GM21367 (cell line): ENCODE results near the gene RBM12.

Experiments
- ATAC-seq: cut with Tn5 transposase; IDR thresholded peaks from one replicate; pipeline ENCODE4 v1.9.1; 2021; ENCODE audit not compliant: unreplicated experiment

Gene RBM12

GRCh38 chr20:35626386-35627001 is 38.2 kb downstream of the RBM12 start:
- ATAC-seq = no peak

GRCh38 chr20:35625584-35626385 is 38.9 kb downstream of the RBM12 start:
- ATAC-seq = no peak

- ATAC-seq = no peak
These were observed 43.1 kb downstream of the RBM12 start for GRCh38 chr20:35621560-35621946.

GRCh38 chr20:35620818-35621559 is 43.7 kb downstream of the RBM12 start:
- ATAC-seq = no peak

- ATAC-seq = peak; percentile 29
These were observed 45.3 kb downstream of the RBM12 start for GRCh38 chr20:35619196-35620095.

GRCh38 chr20:35618263-35619131 is 46.2 kb downstream of the RBM12 start:
- ATAC-seq = no peak

- ATAC-seq = no peak
These were observed 47.1 kb downstream of the RBM12 start for GRCh38 chr20:35617397-35618262.

GRCh38 chr20:35616465-35617396 is 48.0 kb downstream of the RBM12 start:
- no peak for ATAC-seq

- ATAC-seq = peak; percentile 65
These were observed 48.8 kb downstream of the RBM12 start, which contains the start of gene SPAG4 for GRCh38 chr20:35615667-35616464. TSS of gene SPAG4 (plus strand) at chr20:35615829. CDS start at chr20:35616004, 175 bp downstream.

- no peak for ATAC-seq
These were observed 53.2 kb downstream of the RBM12 start for GRCh38 chr20:35611482-35611881.

GRCh38 chr20:35610833-35611427 is 53.8 kb downstream of the RBM12 start:
- ATAC-seq = no peak

- ATAC-seq = no peak
These were observed 57.5 kb downstream of the RBM12 start for GRCh38 chr20:35607003-35607735.

- ATAC-seq = no peak
These were observed 58.6 kb downstream of the RBM12 start for GRCh38 chr20:35606127-35606526.

GRCh38 chr20:35604449-35604747 is 60.3 kb downstream of the RBM12 start:
- ATAC-seq = no peak

GRCh38 chr20:35603695-35604448 is 60.8 kb downstream of the RBM12 start:
- ATAC-seq = no peak
